Sigmoid colon (tissue), 7 donors: ENCODE results near the gene WNT10A. TPM values are rescaled to one million over a fixed set of nuclear protein-coding genes. Genes with fewer than 3 reads are reported as not detected.
A peak's percentile ranks its signal among the peaks of the same experiment; 100 is the strongest.

Source experiments
- DNase-seq: peaks from one replicate; pipeline ENCODE4 v3.0.0-alpha.2; 2019
- H3K27ac ChIP-seq, 4 donors: fragments of 200-600 bp; sonication (generic); one replicate each; pipeline ENCODE4 v1.5.1; 2016 to 2019; ENCODE audit warnings: mild to moderate bottlenecking in 1 of 4
- H3K27me3 ChIP-seq, 3 donors: fragments of 200-600 bp; sonication (generic); one replicate each; pipeline ENCODE4 v1.5.1; 2019; ENCODE audit warnings: mild to moderate bottlenecking in 1 of 3
- H3K36me3 ChIP-seq, 4 donors: fragments of 200-600 bp; sonication (generic); one replicate each; pipeline ENCODE4 v1.5.1; 2016 to 2019
- H3K4me1 ChIP-seq, 4 donors: fragments of 200-600 bp; sonication (generic); one replicate each; pipeline ENCODE4 v1.5.1; 2017 to 2019
- H3K4me3 ChIP-seq, 4 donors: fragments of 200-600 bp; sonication (generic); one replicate each; pipeline ENCODE4 v1.5.1; 2017 to 2019; ENCODE audit warnings: mild to moderate bottlenecking in 2 of 4, moderate library complexity in 1 of 4
- H3K9me3 ChIP-seq, 4 donors: fragments of 200-600 bp in 3 of 4; sonication (generic) in 3 of 4; one replicate each; pipeline versions ENCODE4 v1.5.1 to v1.6.1; 2013 to 2019
- EP300 ChIP-seq, 4 donors: sonication (generic); formaldehyde crosslinking; IDR thresholded peaks; one replicate each; pipeline ENCODE4 v1.6.1; 2017; ENCODE audit warnings: antibody characterized with exemption in 4 of 4
- POLR2A ChIP-seq, 2 donors: fragments of 450-650 bp; IDR thresholded peaks; one replicate each; pipeline ENCODE4 v1.6.1; 2016; ENCODE audit warnings: antibody characterized with exemption in 2 of 2, mild to moderate bottlenecking in 2 of 2, moderate library complexity in 2 of 2
- POLR2AphosphoS5 ChIP-seq, 4 donors: sonication (generic); formaldehyde crosslinking; IDR thresholded peaks; one replicate each; pipeline ENCODE4 v1.6.1; 2017; ENCODE audit warnings: antibody characterized with exemption in 4 of 4
- WGBS, 2 donors: extraction: QIAGEN DNeasy Blood & Tissue Kit; methylation state at CpG; one replicate each; pipeline ENCODE4 v1.1.7; 2013; 5-methylcytosine and 5-hydroxymethylcytosine counted together
- intact Hi-C: fragments of 100-400 bp; cut with DNase I; formaldehyde crosslinking; loops from one replicate; pipeline ENCODE4 v1.15.1; 2023
- polyA plus RNA-seq, 3 donors: library from polyadenylated mRNA; stranded (reverse); fragments of 200-250 nt; gene quantifications; one replicate each; pipeline ENCODE4 v1.2.3, GENCODE V29; 2013
- total RNA-seq, 4 donors: library from RNA; depleted of rRNA; stranded (reverse); fragments of >200 nt; gene quantifications; one replicate each; pipeline ENCODE4 v1.1.0, GENCODE V29; 2016
- TF ChIP-seq, protein P1 (sequence below), 4 experiments: fragments of 450-650 bp in 3 of 4; fragments of 200-600 bp in 1 of 4; IDR thresholded peaks; one replicate each; pipeline ENCODE4 v1.5.1; 2016 to 2019; ENCODE audit warnings: antibody characterized with exemption in 4 of 4, mild to moderate bottlenecking in 3 of 4, moderate library complexity in 2 of 4
- donor health status: healthy with polysubstance abuse.
- donor health status: Bipolar disorder and iron deficiency.
- donor health status: healthy.

WNT10A gene
- total and polyA plus RNA-seq, 7 donors = 0.38 TPM; not detected in 6

- Histone ChIP-seq H3K27ac (peak overlapping the region in 2 of 4 donors; percentile 32 to 47), H3K4me3 (peak overlapping the region in 3 of 4 donors; percentile 40 to 47 (median 42)), H3K9me3 (no peaks in the 10 kb centered on the region), H3K27me3 (peaks cover 37 to 100% (median 88%) of the 10 kb centered on the region in 3 donors), H3K36me3 (no peaks in the 10 kb centered on the region), H3K4me1 (peaks cover 0 to 27% (median 23%) of the 10 kb centered on the region in 4 donors)
- peak in 3 of 4 donors; percentile 62 to 67 (median 62) for TF ChIP-seq POLR2AphosphoS5 (IDR thresholded peaks at IDR 0.05)
- TF ChIP-seq EP300 (IDR thresholded peaks at IDR 0.05) = no peak
- WGBS, 2 donors = 1 to 3% methylated on average over 21 of the region's 21 CpGs
- intact Hi-C loops = no loop called here
- DNase-seq = peak; percentile 87
These were observed 19.7 kb upstream of the WNT10A start for GRCh38 chr2:218860950-218861381.

DNA sequence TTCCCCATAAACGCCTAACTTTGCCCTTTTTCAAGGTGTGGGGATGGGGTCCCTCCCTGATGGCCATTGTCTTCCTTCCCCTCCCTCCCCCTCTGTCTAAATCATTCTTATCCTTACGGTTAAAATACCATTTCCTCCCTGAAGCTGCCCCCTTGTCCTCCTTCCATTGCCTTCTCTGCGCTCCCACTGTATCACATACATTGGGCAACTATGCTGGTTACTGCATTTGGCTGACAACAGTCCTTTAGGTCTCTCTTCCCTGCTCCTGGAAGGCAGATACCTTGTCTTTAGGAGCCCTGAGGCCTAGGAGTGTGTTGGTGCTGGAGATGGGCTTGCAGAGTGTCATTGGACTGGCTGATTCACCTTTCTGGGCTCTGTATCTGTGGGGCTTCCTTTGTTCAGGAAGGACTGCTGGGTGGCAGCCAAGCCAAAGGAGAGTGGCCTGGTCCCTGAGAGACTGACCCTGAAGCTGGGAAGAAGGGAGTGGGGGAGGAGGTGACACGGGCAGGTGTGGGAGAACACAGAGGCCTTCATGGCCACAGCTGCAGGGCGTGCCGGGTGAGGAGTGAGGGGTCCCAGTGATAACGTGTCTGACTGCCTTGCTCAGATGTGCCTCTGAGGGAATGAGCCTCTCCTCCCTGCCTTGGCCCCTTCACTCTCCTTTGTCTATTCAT is 18.9 kb upstream of the WNT10A start:
- Histone ChIP-seq H3K36me3 (no peaks in the 10 kb centered on the region), H3K27me3 (peaks cover 39 to 100% (median 87%) of the 10 kb centered on the region in 3 donors), H3K4me1 (peaks cover 0 to 27% (median 23%) of the 10 kb centered on the region in 4 donors), H3K9me3 (no peaks in the 10 kb centered on the region), H3K27ac (no peak overlapping the region), H3K4me3 (no peak overlapping the region)
- TF ChIP-seq POLR2AphosphoS5 (IDR thresholded peaks at IDR 0.05) (no peak), EP300 (IDR thresholded peaks at IDR 0.05) (no peak), POLR2A (IDR thresholded peaks at IDR 0.05) (no peak)
- TF ChIP-seq, protein P1, sequence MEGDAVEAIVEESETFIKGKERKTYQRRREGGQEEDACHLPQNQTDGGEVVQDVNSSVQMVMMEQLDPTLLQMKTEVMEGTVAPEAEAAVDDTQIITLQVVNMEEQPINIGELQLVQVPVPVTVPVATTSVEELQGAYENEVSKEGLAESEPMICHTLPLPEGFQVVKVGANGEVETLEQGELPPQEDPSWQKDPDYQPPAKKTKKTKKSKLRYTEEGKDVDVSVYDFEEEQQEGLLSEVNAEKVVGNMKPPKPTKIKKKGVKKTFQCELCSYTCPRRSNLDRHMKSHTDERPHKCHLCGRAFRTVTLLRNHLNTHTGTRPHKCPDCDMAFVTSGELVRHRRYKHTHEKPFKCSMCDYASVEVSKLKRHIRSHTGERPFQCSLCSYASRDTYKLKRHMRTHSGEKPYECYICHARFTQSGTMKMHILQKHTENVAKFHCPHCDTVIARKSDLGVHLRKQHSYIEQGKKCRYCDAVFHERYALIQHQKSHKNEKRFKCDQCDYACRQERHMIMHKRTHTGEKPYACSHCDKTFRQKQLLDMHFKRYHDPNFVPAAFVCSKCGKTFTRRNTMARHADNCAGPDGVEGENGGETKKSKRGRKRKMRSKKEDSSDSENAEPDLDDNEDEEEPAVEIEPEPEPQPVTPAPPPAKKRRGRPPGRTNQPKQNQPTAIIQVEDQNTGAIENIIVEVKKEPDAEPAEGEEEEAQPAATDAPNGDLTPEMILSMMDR (IDR thresholded peaks at IDR 0.05) = no peak
- intact Hi-C loops = no loop called here
- DNase-seq = peak; percentile 42
- WGBS, 2 donors = 52 to 58% methylated on average over 7 of the region's 7 CpGs

DNA sequence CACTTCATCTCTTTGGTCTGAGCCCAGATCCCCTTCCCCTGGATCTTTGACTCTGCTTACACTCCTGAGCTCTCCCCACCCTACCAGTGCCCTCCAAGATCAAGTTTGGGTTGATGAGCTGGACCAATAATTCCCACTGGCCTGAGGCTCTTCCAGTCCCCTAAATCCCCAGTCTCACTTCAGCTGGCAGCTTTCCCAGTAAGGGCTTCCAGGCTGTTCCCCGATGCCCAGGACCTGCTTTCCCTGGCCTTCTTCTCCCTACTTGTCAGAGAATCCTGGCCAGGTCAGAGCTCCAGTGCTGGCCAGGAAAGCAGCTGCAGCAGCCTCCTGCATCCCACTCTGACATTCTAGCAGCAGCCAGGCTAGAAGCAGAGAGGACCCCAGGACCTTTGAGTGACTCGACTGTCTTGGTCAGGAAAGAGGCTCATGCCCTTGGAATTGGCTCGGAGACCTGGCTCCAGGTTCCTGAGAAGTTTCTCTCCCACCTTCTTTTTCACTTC is 17.6 kb upstream of the WNT10A start:
- WGBS, 2 donors = 79 to 85% methylated on average over 3 of the region's 3 CpGs
- no peak for DNase-seq
- peaks cover 39 to 100% (median 80%) of the 10 kb centered on the region in 3 donors for H3K27me3 ChIP-seq
- no peak overlapping the region for H3K4me3 ChIP-seq
- no peak overlapping the region for H3K27ac ChIP-seq
- intact Hi-C loops = no loop called here
- no peaks in the 10 kb centered on the region for H3K9me3 ChIP-seq
- no peaks in the 10 kb centered on the region for H3K36me3 ChIP-seq
- TF ChIP-seq EP300 (IDR thresholded peaks at IDR 0.05) = no peak
- TF ChIP-seq, protein P1 (IDR thresholded peaks at IDR 0.05) = no peak
- TF ChIP-seq POLR2A (IDR thresholded peaks at IDR 0.05) = no peak
- H3K4me1 ChIP-seq = peaks cover 0 to 27% (median 23%) of the 10 kb centered on the region in 4 donors

GRCh38 chr2:218865396-218865795 is 15.3 kb upstream of the WNT10A start:
- 80 to 84% methylated on average over 4 of the region's 4 CpGs for WGBS, 2 donors

GRCh38 chr2:218865999-218866398 is 14.7 kb upstream of the WNT10A start:
- Histone ChIP-seq H3K36me3 (no peaks in the 10 kb centered on the region), H3K27ac (no peak overlapping the region), H3K27me3 (peaks cover 13 to 99% (median 60%) of the 10 kb centered on the region in 3 donors), H3K4me1 (peaks cover 0 to 5% (median 4%) of the 10 kb centered on the region in 4 donors), H3K4me3 (no peak overlapping the region), H3K9me3 (no peaks in the 10 kb centered on the region)
- 60 to 63% methylated on average over 6 of the region's 6 CpGs for WGBS, 2 donors
- TF ChIP-seq, protein P1 (IDR thresholded peaks at IDR 0.05) = no peak
- TF ChIP-seq POLR2AphosphoS5 (IDR thresholded peaks at IDR 0.05) (no peak), EP300 (IDR thresholded peaks at IDR 0.05) (no peak), POLR2A (IDR thresholded peaks at IDR 0.05) (no peak)
- DNase-seq = no peak
- intact Hi-C loops = no loop called here

More at GRCh38 chr2:218865396-218865795, 15.3 kb upstream of the WNT10A start:
- no peaks in the 10 kb centered on the region for H3K36me3 ChIP-seq
- intact Hi-C loops = no loop called here
- no peak overlapping the region for H3K27ac ChIP-seq
- peaks cover 16 to 99% (median 60%) of the 10 kb centered on the region in 3 donors for H3K27me3 ChIP-seq
- no peaks in the 10 kb centered on the region for H3K9me3 ChIP-seq
- TF ChIP-seq EP300 (IDR thresholded peaks at IDR 0.05) (no peak), POLR2AphosphoS5 (IDR thresholded peaks at IDR 0.05) (no peak), POLR2A (IDR thresholded peaks at IDR 0.05) (no peak)
- TF ChIP-seq, protein P1 (IDR thresholded peaks at IDR 0.05) = no peak
- no peak overlapping the region for H3K4me3 ChIP-seq
- peaks cover 0 to 9% (median 9%) of the 10 kb centered on the region in 4 donors for H3K4me1 ChIP-seq
- DNase-seq = no peak
